GM12801 (cell line): ENCODE results near the gene ZNF862.

Experiments
- CTCF ChIP-seq: IDR thresholded peaks from one replicate; pipeline ENCODE4 v1.5.1; 2011; ENCODE audit warnings: control low read depth; ENCODE audit not compliant: insufficient read length; ENCODE audit errors: extremely low read depth

ZNF862 gene

GRCh38 chr7:149794661-149795060 is 43.5 kb upstream of the ZNF862 start:
- no peak for TF ChIP-seq CTCF

- no peak for TF ChIP-seq CTCF
Observed at GRCh38 chr7:149795126-149795525, 43.0 kb upstream of the ZNF862 start.

GRCh38 chr7:149796287-149796860 is 41.8 kb upstream of the ZNF862 start:
- no peak for TF ChIP-seq CTCF

GRCh38 chr7:149797771-149798170 is 40.4 kb upstream of the ZNF862 start:
- no peak for TF ChIP-seq CTCF

GRCh38 chr7:149799397-149800168 is 38.6 kb upstream of the ZNF862 start:
- TF ChIP-seq CTCF: no peak

GRCh38 chr7:149800169-149800555 is 38.0 kb upstream of the ZNF862 start:
- TF ChIP-seq CTCF: no peak

- TF ChIP-seq CTCF: no peak
Observed at GRCh38 chr7:149801002-149801566, 37.1 kb upstream of the ZNF862 start.
